ENCODE data around the gene SFRP2. TPM values are rescaled to one million over a fixed set of nuclear protein-coding genes. Genes with fewer than 3 reads are reported as not detected.

SFRP2 gene
- total and polyA plus RNA-seq, 7 experiments from 2014 or later, result not detected

DNA sequence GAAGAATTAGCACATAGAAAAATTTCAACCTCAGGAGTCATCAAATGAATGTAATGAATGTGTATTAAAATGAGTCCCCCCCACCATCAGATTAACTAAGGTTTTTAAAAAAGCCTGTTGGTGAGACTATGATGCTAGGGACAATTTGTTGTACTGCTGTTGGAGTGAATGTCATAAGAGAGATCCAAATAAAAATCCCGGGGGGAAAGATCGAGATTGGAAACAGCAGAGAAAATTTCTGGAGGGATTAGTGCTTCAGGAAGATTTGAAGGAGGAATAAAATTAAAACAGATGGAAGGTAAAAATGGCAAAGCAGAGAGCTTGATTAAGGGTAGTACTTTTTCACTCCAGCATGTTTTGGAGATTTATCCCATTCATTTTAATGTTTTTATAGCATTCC lies 25.9 kb upstream of the SFRP2 start:
- ChIA-PET CTCF (no interaction called here), POLR2A (no interaction called here)
- Histone ChIP-seq H3K4me1 (ENCODE audit: control insufficient read depth in 2 of 2, insufficient read depth in 2 of 2, low read length in 2 of 2) (peaks cover 2 to 3% of the 10 kb centered on the region in 2 donors), H3K27me3 (ENCODE audit: control insufficient read depth in 2 of 2, insufficient read depth in 2 of 2, low read length in 2 of 2) (no peaks in the 10 kb centered on the region), H3K27ac (ENCODE audit: low read depth, low read length) (no peak overlapping the region), H3K9me3 (ENCODE audit: control insufficient read depth in 2 of 3, low read length in 3 of 3) (no peaks in the 10 kb centered on the region), H3K4me3 (ENCODE audit: low read length) (no peak overlapping the region), H3K36me3 (ENCODE audit: control insufficient read depth in 2 of 3, insufficient read depth in 3 of 3, low read length in 3 of 3) (no peaks in the 10 kb centered on the region)
- intact Hi-C loops (cut with micrococcal nuclease), result loop anchor here in 1 of 2 donors (5.0 kb wide), 1 partner anchor 407 kb away; no protein-coding TSS in a partner anchor
- Mint-ChIP-seq H3K4me3 (no peak overlapping the region), H3K4me1 (peaks cover 3 to 13% (median 9%) of the 10 kb centered on the region in 7 donors), H3K9me3 (peaks cover 0 to 7% (median 0%) of the 10 kb centered on the region in 11 donors), H3K36me3 (peaks cover 0 to 6% (median 0%) of the 10 kb centered on the region in 5 donors), H3K27ac (no peak overlapping the region), H3K27me3 (peaks cover 0 to 32% (median 12%) of the 10 kb centered on the region in 5 donors)
- no peak for DNase-seq
- ATAC-seq, result no peak

DNA sequence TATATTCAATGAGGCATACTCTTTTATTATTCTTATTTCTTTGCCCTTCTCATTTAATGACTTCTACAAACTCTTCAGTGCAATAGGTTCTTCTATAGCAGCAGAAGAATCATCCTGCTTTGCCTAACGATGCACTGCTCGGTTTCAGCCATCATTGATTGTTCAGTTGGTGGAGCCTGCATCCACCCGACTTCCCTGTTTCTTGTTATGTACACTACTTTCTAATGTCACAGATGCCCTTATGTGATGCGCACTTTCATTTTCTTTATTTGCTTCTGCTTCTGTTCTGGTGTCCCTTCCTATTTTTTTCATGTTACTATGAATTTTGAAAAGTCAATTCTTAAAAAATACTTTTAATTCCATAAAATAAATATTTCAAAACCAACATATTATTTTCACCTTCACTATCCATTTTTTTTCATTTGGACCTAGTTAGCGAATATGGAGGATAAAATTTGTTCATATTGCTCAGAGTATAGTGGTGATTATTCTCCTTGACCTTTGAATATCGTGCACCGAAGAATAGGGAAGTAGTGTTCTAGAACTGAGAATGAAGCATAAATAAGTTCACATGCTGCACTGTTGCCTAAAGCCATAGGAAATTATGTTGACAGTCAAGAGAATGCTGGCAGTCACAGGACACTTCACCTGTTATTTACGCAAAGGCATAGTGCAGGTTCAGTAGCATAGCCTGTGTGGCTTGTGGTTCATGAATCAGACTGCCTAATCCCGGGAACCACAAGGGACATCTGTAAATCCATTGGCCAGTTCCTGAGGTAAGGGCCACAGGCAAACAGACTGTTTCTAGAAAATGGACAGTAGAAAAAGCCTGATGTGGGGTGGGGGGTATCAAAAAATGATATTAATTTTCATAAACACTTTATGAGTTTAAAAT lies 21.3 kb upstream of the SFRP2 start:
- intact Hi-C loops (cut with micrococcal nuclease), result loop anchor here in 1 of 2 donors (1.0 to 2.0 kb wide), 2 partner anchors 19 to 25 kb away; no protein-coding TSS in a partner anchor
- Mint-ChIP-seq H3K27me3 (peaks cover 0 to 18% (median 1%) of the 10 kb centered on the region in 5 donors), H3K9me3 (peaks cover 0 to 4% (median 0%) of the 10 kb centered on the region in 11 donors), H3K36me3 (no peaks in the 10 kb centered on the region), H3K4me3 (peak overlapping the region in 1 of 10 donors; percentile 47), H3K4me1 (peaks cover 13 to 38% (median 31%) of the 10 kb centered on the region in 7 donors), H3K27ac (no peak overlapping the region)
- H3K9me3 ChIP-seq (ENCODE audit: control insufficient read depth in 2 of 3, low read length in 3 of 3), result no peaks in the 10 kb centered on the region
- H3K27me3 ChIP-seq (ENCODE audit: control insufficient read depth in 2 of 2, insufficient read depth in 2 of 2, low read length in 2 of 2), result no peaks in the 10 kb centered on the region
- ChIA-PET POLR2A (no interaction called here), CTCF (no interaction called here)
- DNase-seq, result no peak
- H3K27ac ChIP-seq (ENCODE audit: low read depth, low read length), result no peak overlapping the region
- peaks cover 14 to 18% of the 10 kb centered on the region in 2 donors for H3K4me1 ChIP-seq (ENCODE audit: control insufficient read depth in 2 of 2, insufficient read depth in 2 of 2, low read length in 2 of 2)
- no peak for ATAC-seq
- H3K36me3 ChIP-seq (ENCODE audit: control insufficient read depth in 2 of 3, insufficient read depth in 3 of 3, low read length in 3 of 3), result no peaks in the 10 kb centered on the region
- H3K4me3 ChIP-seq (ENCODE audit: low read length), result no peak overlapping the region

DNA sequence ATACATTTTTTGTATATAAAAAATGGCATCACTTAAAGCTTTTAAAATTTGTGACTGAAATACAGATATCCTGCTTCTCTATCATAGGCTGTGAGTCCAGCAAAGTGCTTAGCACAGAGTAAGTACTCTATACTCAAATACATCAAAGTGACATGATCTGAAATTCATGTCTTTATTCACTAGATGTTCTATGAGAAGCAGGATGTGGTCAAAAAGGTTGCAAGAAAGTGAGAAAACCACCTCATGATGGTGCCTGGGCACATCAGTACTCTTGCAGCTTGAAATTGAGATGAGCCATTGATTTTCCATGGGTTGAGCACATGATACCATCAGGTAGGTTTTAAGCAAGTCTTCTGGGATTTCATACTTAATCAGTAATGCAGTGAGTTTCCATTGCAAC lies 20.4 kb upstream of the SFRP2 start:
- no peaks in the 10 kb centered on the region for H3K27me3 ChIP-seq (ENCODE audit: control insufficient read depth in 2 of 2, insufficient read depth in 2 of 2, low read length in 2 of 2)
- H3K4me1 Mint-ChIP-seq, result peaks cover 13 to 38% (median 31%) of the 10 kb centered on the region in 7 donors
- H3K9me3 ChIP-seq (ENCODE audit: control insufficient read depth in 2 of 3, low read length in 3 of 3), result no peaks in the 10 kb centered on the region
- POLR2A ChIA-PET, result no interaction called here
- no peaks in the 10 kb centered on the region for H3K36me3 Mint-ChIP-seq
- H3K4me3 ChIP-seq (ENCODE audit: low read length), result no peak overlapping the region
- H3K4me1 ChIP-seq (ENCODE audit: control insufficient read depth in 2 of 2, insufficient read depth in 2 of 2, low read length in 2 of 2), result peaks cover 14 to 18% of the 10 kb centered on the region in 2 donors
- peaks cover 0 to 4% (median 0%) of the 10 kb centered on the region in 11 donors for H3K9me3 Mint-ChIP-seq
- CTCF ChIA-PET, result no interaction called here
- H3K27me3 Mint-ChIP-seq, result peaks cover 0 to 13% (median 0%) of the 10 kb centered on the region in 5 donors
- ATAC-seq (peak; percentile 93), DNase-seq (peak in 7 of 9 donors; percentile 50 to 84 (median 78))
- peak overlapping the region in 4 of 9 donors; percentile 3 to 65 (median 12) for H3K27ac Mint-ChIP-seq
- H3K27ac ChIP-seq (ENCODE audit: low read depth, low read length), result no peak overlapping the region
- peak overlapping the region in 8 of 10 donors; percentile 11 to 52 (median 30) for H3K4me3 Mint-ChIP-seq
- intact Hi-C loops (cut with micrococcal nuclease), result loop anchor here in 1 of 2 donors (1.0 to 2.0 kb wide), 2 partner anchors 19 to 24 kb away; no protein-coding TSS in a partner anchor
- H3K36me3 ChIP-seq (ENCODE audit: control insufficient read depth in 2 of 3, insufficient read depth in 3 of 3, low read length in 3 of 3), result no peaks in the 10 kb centered on the region

DNA sequence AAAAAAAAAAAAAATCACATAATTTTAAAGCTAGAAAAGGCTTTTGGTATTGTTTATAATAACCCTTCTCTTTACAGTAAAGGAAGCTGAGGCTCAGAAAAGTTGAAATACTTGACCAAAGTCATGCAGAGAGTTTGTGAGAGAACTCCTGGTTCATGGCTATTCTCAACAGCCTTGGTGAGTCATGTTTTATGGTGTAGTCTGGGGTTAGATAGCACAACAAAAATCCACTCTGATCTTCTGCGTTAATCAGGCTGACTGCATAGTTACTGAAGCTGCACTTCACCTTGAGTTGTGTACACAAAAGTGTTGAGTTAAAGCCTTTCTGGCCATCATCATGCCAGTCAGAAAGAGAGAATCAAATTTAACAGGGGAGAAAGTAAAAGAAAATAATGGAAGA lies 19.3 kb upstream of the SFRP2 start:
- Mint-ChIP-seq H3K4me1 (peaks cover 13 to 38% (median 31%) of the 10 kb centered on the region in 7 donors), H3K9me3 (peaks cover 0 to 4% (median 0%) of the 10 kb centered on the region in 11 donors), H3K4me3 (peak overlapping the region in 1 of 10 donors; percentile 54), H3K27ac (peak overlapping the region in 1 of 9 donors; percentile 59), H3K27me3 (peaks cover 0 to 12% (median 0%) of the 10 kb centered on the region in 5 donors), H3K36me3 (no peaks in the 10 kb centered on the region)
- no peaks in the 10 kb centered on the region for H3K27me3 ChIP-seq (ENCODE audit: control insufficient read depth in 2 of 2, insufficient read depth in 2 of 2, low read length in 2 of 2)
- ChIA-PET CTCF (interaction anchor here (0.7 kb wide), 1 partner anchor 683 kb away, joined by 3 read pairs; no protein-coding TSS in a partner anchor), POLR2A (no interaction called here)
- H3K4me3 ChIP-seq (ENCODE audit: low read length), result no peak overlapping the region
- ATAC-seq (no peak), DNase-seq (no peak)
- no peaks in the 10 kb centered on the region for H3K36me3 ChIP-seq (ENCODE audit: control insufficient read depth in 2 of 3, insufficient read depth in 3 of 3, low read length in 3 of 3)
- no peaks in the 10 kb centered on the region for H3K9me3 ChIP-seq (ENCODE audit: control insufficient read depth in 2 of 3, low read length in 3 of 3)
- intact Hi-C loops (cut with micrococcal nuclease), result loop anchor here in 1 of 2 donors (2.0 kb wide), 1 partner anchor 17 kb away; no protein-coding TSS in a partner anchor
- H3K4me1 ChIP-seq (ENCODE audit: control insufficient read depth in 2 of 2, insufficient read depth in 2 of 2, low read length in 2 of 2), result peaks cover 14 to 18% of the 10 kb centered on the region in 2 donors
- H3K27ac ChIP-seq (ENCODE audit: low read depth, low read length), result no peak overlapping the region

DNA sequence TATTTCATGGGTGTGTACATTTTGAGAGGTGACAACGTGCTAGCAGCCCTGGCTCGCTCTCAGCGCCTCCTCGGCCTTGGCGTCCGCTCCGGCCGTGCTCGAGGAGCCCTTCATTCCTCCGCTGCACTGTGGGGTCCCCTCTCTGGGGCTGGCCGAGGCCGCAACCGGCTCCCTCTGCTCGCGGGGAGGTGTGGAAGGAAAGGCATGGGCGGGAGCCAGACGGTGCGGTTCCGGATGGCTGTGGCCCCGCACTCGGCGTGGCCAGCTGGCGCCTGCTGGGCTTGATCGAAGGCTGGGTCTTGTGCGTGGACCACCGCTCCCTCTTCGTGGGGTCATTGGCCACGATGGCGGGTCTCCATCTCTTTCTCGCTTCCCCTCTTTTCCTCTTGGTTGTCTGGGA lies 17.2 kb upstream of the SFRP2 start:
- no peak overlapping the region for H3K27ac ChIP-seq (ENCODE audit: low read depth, low read length)
- no peak for DNase-seq
- no peak overlapping the region for H3K4me3 ChIP-seq (ENCODE audit: low read length)
- peaks cover 0 to 17% (median 0%) of the 10 kb centered on the region in 5 donors for H3K27me3 Mint-ChIP-seq
- peaks cover 0 to 4% (median 0%) of the 10 kb centered on the region in 11 donors for H3K9me3 Mint-ChIP-seq
- peaks cover 13 to 32% (median 28%) of the 10 kb centered on the region in 7 donors for H3K4me1 Mint-ChIP-seq
- no peaks in the 10 kb centered on the region for H3K27me3 ChIP-seq (ENCODE audit: control insufficient read depth in 2 of 2, insufficient read depth in 2 of 2, low read length in 2 of 2)
- no peak overlapping the region for H3K27ac Mint-ChIP-seq
- H3K36me3 Mint-ChIP-seq, result no peaks in the 10 kb centered on the region
- H3K4me1 ChIP-seq (ENCODE audit: control insufficient read depth in 2 of 2, insufficient read depth in 2 of 2, low read length in 2 of 2), result peaks cover 14 to 18% of the 10 kb centered on the region in 2 donors
- ChIA-PET POLR2A (no interaction called here), CTCF (no interaction called here)
- no peaks in the 10 kb centered on the region for H3K36me3 ChIP-seq (ENCODE audit: control insufficient read depth in 2 of 3, insufficient read depth in 3 of 3, low read length in 3 of 3)
- ATAC-seq, result no peak
- intact Hi-C loops (cut with micrococcal nuclease), result no loop called here
- H3K9me3 ChIP-seq (ENCODE audit: control insufficient read depth in 2 of 3, low read length in 3 of 3), result no peaks in the 10 kb centered on the region
- H3K4me3 Mint-ChIP-seq, result no peak overlapping the region

DNA sequence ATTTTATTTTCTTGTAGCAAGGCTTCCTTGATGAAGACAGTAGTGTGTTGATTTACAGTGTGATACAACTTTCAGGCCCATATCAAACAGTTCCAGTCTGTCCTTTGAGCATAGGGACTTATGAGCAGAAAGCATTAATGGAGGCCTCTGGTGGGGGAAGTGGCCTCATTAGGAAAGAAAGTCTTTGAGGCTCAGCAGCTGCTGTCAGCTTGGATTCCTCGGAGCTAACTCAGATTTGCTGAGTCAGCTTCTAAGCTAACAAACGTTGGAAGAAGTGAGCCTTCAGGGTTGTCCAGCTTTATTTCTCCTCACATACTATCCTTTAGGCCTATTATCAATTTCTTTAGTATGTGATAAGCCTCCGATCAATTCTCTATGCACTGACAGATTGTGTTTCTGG lies 15.8 kb upstream of the SFRP2 start:
- CTCF ChIA-PET, result no interaction called here
- POLR2A ChIA-PET, result no interaction called here
- Mint-ChIP-seq H3K4me1 (peaks cover 10 to 24% (median 20%) of the 10 kb centered on the region in 7 donors), H3K9me3 (peaks cover 0 to 4% (median 0%) of the 10 kb centered on the region in 11 donors), H3K4me3 (no peak overlapping the region), H3K36me3 (no peaks in the 10 kb centered on the region), H3K27me3 (peaks cover 0 to 12% (median 0%) of the 10 kb centered on the region in 5 donors), H3K27ac (no peak overlapping the region)
- H3K9me3 ChIP-seq (ENCODE audit: control insufficient read depth in 2 of 3, low read length in 3 of 3), result no peaks in the 10 kb centered on the region
- intact Hi-C loops (cut with micrococcal nuclease), result no loop called here
- no peaks in the 10 kb centered on the region for H3K27me3 ChIP-seq (ENCODE audit: control insufficient read depth in 2 of 2, insufficient read depth in 2 of 2, low read length in 2 of 2)
- H3K27ac ChIP-seq (ENCODE audit: low read depth, low read length), result no peak overlapping the region
- no peak for ATAC-seq
- H3K36me3 ChIP-seq (ENCODE audit: control insufficient read depth in 2 of 3, insufficient read depth in 3 of 3, low read length in 3 of 3), result no peaks in the 10 kb centered on the region
- no peak overlapping the region for H3K4me3 ChIP-seq (ENCODE audit: low read length)
- no peak for DNase-seq
- H3K4me1 ChIP-seq (ENCODE audit: control insufficient read depth in 2 of 2, insufficient read depth in 2 of 2, low read length in 2 of 2), result peaks cover 10 to 15% of the 10 kb centered on the region in 2 donors

Data from naive thymus-derived CD4-positive, alpha-beta T cell (primary cell).